HG03565 (cell line): ENCODE results near the gene TEN1.

Experiments
- ATAC-seq: cut with Tn5 transposase; IDR thresholded peaks from one replicate; pipeline ENCODE4 v1.9.1; 2021; ENCODE audit warnings: mild to moderate bottlenecking, moderate library complexity; ENCODE audit not compliant: unreplicated experiment

Gene TEN1

GRCh38 chr17:76005263-76006149 lies 26.5 kb downstream of the TEN1 start:
- ATAC-seq: no peak

GRCh38 chr17:76007131-76007849 lies 28.2 kb downstream of the TEN1 start:
- no peak for ATAC-seq

- ATAC-seq: no peak
These were observed 28.8 kb downstream of the TEN1 start for GRCh38 chr17:76007850-76008165.

- no peak for ATAC-seq
These were observed 29.2 kb downstream of the TEN1 start for GRCh38 chr17:76008208-76008607.

GRCh38 chr17:76008630-76009425 lies 29.8 kb downstream of the TEN1 start:
- no peak for ATAC-seq

GRCh38 chr17:76009447-76009846 lies 30.4 kb downstream of the TEN1 start:
- ATAC-seq: no peak

- no peak for ATAC-seq
These were observed 31.1 kb downstream of the TEN1 start for GRCh38 chr17:76009969-76010661.

- no peak for ATAC-seq
These were observed 32.9 kb downstream of the TEN1 start for GRCh38 chr17:76011951-76012350.

- ATAC-seq: no peak
These were observed 34.4 kb downstream of the TEN1 start for GRCh38 chr17:76013377-76013932.

- no peak for ATAC-seq
These were observed 35.3 kb downstream of the TEN1 start for GRCh38 chr17:76014100-76014924.

GRCh38 chr17:76014925-76015261 lies 35.9 kb downstream of the TEN1 start:
- no peak for ATAC-seq

- ATAC-seq: no peak
These were observed 38.7 kb downstream of the TEN1 start for GRCh38 chr17:76017481-76018339.

GRCh38 chr17:76018340-76018680 lies 39.3 kb downstream of the TEN1 start:
- ATAC-seq: no peak

GRCh38 chr17:76018801-76019200 lies 39.8 kb downstream of the TEN1 start:
- ATAC-seq: no peak

- ATAC-seq: no peak
These were observed 40.9 kb downstream of the TEN1 start for GRCh38 chr17:76019833-76020467.

GRCh38 chr17:76022285-76022684 lies 43.2 kb downstream of the TEN1 start:
- no peak for ATAC-seq

- no peak for ATAC-seq
These were observed 44.2 kb downstream of the TEN1 start for GRCh38 chr17:76022973-76023899.

- ATAC-seq: no peak
These were observed 44.8 kb downstream of the TEN1 start for GRCh38 chr17:76023900-76024237.
